COLO668 (cell line): ENCODE measurements around the gene SORL1-AS1.

ENCODE experiments used
- DNase-seq: peaks from one replicate; lab custom pipeline; 2025; ENCODE audit not compliant: unreplicated experiment; lab: John Stamatoyannopoulos, UW

Gene SORL1-AS1

GRCh38 chr11:121405646-121406045 is 47.1 kb downstream of the SORL1-AS1 start:
- DNase-seq, result no peak

GRCh38 chr11:121394785-121395184 is 58.0 kb downstream of the SORL1-AS1 start:
- no peak for DNase-seq

GRCh38 chr11:121393855-121394254 is 58.9 kb downstream of the SORL1-AS1 start:
- no peak for DNase-seq

GRCh38 chr11:121391914-121392313 is 60.9 kb downstream of the SORL1-AS1 start:
- DNase-seq, result no peak

DNA sequence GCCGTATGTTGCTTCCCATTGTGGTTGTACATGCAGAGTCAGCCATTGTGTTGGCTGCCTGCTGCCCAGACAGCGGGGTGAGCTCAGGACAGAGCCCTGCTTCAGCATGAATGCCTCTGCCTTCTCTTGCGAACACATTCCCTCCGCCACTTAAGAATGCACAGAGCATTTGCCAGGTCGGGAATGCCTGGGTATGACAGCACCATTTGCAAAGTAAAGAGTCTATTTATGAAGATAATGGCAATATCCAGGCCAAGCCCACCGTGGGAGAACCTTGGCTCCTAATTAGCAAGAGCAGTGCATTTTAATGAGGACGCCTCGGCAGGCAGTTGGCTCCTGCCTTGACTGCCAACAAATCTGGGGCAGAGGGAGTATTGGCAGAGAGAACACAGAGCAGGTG is 63.1 kb downstream of the SORL1-AS1 start:
- no peak for DNase-seq
